ENCODE data around the gene TLE3. TPM values are rescaled to one million over a fixed set of nuclear protein-coding genes. Genes with fewer than 3 reads are reported as not detected.

TLE3 gene
- total RNA-seq, 1 experiment from 2014 or later, result 98.2 TPM

DNA sequence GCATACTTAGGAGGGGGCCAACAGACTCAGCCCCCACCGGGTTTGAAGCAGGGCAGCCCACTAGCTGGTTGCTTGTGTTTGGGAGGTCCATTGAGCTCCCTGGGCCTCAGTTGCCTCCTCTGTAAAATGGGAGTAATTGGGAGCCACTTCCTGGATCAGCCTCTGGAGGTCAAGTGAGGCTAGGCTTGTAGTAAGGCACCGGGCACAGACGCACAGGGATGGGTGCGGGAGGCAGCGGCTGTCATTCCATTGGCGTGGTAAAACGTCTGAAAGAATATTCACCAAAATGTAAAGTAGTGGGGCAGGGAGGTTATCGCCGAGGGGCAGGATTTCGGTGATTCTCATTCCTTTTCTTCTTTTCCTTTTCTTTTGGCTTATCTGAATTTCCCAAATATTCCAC, 64.6 kb downstream of the TLE3 start:
- Histone ChIP-seq H3K27me3 (ENCODE audit: insufficient read depth, low read length) (no peaks in the 10 kb centered on the region), H3K56ac (ENCODE audit: insufficient read length, low read depth, low read length) (no peak overlapping the region), H3K79me2 (ENCODE audit: insufficient read depth, low read length) (no peaks in the 10 kb centered on the region), H3K4me1 (ENCODE audit: insufficient read depth, low read length) (no peaks in the 10 kb centered on the region), H3K14ac (ENCODE audit: insufficient read depth, low read length) (no peak overlapping the region), H4K5ac (ENCODE audit: insufficient read length, low read depth, low read length) (no peak overlapping the region), H2AFZ (ENCODE audit: low read length) (no peak overlapping the region), H2AK5ac (ENCODE audit: insufficient read length, low read length) (no peak overlapping the region), H3K18ac (ENCODE audit: insufficient read length, low read depth, low read length) (no peak overlapping the region), H4K20me1 (ENCODE audit: control insufficient read depth, insufficient read depth, insufficient read length) (no peaks in the 10 kb centered on the region), H4K91ac (ENCODE audit: insufficient read length, low read depth, low read length) (no peak overlapping the region), H3K4ac (ENCODE audit: low read depth, low read length) (no peak overlapping the region), H3K79me1 (ENCODE audit: insufficient read depth, low read depth, low read length, poor library complexity, severe bottlenecking) (no peaks in the 10 kb centered on the region), H2BK12ac (ENCODE audit: insufficient read length, low read depth, low read length) (no peak overlapping the region), H3K23me2 (ENCODE audit: insufficient read length, low read depth, low read length, poor library complexity, severe bottlenecking) (no peaks in the 10 kb centered on the region), H3K9me3 (ENCODE audit: control insufficient read depth, low read depth, low read length) (no peaks in the 10 kb centered on the region), H4K8ac (replicated peaks; ENCODE audit: insufficient read length, low read depth, low read length) (no peak overlapping the region), H2BK120ac (ENCODE audit: low read depth, low read length, poor library complexity, severe bottlenecking) (no peak overlapping the region), H3K23ac (ENCODE audit: insufficient read length, low read depth, low read length) (no peak overlapping the region), H3K27ac (ENCODE audit: insufficient read length, low read depth, low read length) (no peak overlapping the region), H2BK20ac (ENCODE audit: low read depth, low read length, poor library complexity, severe bottlenecking) (no peak overlapping the region), H3T11ph (ENCODE audit: low read length) (no peak overlapping the region), H2BK15ac (ENCODE audit: low read depth, low read length) (no peak overlapping the region), H2BK5ac (ENCODE audit: insufficient read length, low read length) (no peak overlapping the region), H3K4me2 (ENCODE audit: insufficient read depth, insufficient read length, low read length) (no peak overlapping the region), H3K9ac (ENCODE audit: extremely low read depth, insufficient read length, low read length) (no peak overlapping the region)
- Mint-ChIP-seq H3K4me3 (no peak overlapping the region; a peak in 1 of 5 replicates), H3K4me1 (peaks cover 12 to 17% of the 10 kb centered on the region in 2 experiments), H3K36me3 (ENCODE audit: insufficient read depth in 1 of 3, low read depth in 3 of 3) (no peaks in the 10 kb centered on the region), H3K27me3 (ENCODE audit: low read depth) (peaks cover 1% of the 10 kb centered on the region; the same call in 1 of the 2 replicates), H3K27ac (peak overlapping the region in 1 of 3 experiments; percentile 44; a peak in 1 of 7 replicates), H3K9me3 (no peaks in the 10 kb centered on the region)
- WGBS (ENCODE audit: extremely low coverage, insufficient read length, low lambda C conversion rate), result no CpG with 5 or more reads among the region's 10 CpGs
- TF ChIP-seq, protein P1, sequence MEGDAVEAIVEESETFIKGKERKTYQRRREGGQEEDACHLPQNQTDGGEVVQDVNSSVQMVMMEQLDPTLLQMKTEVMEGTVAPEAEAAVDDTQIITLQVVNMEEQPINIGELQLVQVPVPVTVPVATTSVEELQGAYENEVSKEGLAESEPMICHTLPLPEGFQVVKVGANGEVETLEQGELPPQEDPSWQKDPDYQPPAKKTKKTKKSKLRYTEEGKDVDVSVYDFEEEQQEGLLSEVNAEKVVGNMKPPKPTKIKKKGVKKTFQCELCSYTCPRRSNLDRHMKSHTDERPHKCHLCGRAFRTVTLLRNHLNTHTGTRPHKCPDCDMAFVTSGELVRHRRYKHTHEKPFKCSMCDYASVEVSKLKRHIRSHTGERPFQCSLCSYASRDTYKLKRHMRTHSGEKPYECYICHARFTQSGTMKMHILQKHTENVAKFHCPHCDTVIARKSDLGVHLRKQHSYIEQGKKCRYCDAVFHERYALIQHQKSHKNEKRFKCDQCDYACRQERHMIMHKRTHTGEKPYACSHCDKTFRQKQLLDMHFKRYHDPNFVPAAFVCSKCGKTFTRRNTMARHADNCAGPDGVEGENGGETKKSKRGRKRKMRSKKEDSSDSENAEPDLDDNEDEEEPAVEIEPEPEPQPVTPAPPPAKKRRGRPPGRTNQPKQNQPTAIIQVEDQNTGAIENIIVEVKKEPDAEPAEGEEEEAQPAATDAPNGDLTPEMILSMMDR (conservative IDR thresholded peaks at IDR 0.05), result no peak
- no peak for DNase-seq

Data from H9 (cell line).